K562 (cell line): ENCODE measurements around the gene KLHL35. TPM values are rescaled to one million over a fixed set of nuclear protein-coding genes. Genes with fewer than 3 reads are reported as not detected.

ENCODE experiments used
- CHD4 ChIP-seq: fragments of 200-600 bp; sonication (generic); IDR thresholded peaks from 3 replicates; pipeline ENCODE4 v1.6.1; 2012; ENCODE audit warnings: low read depth, mild to moderate bottlenecking, mixed read lengths, low read length, inconsistent platforms; ENCODE audit not compliant: insufficient read depth, insufficient replicate concordance, poor library complexity, severe bottlenecking
- NFIX ChIP-seq: fragments of 250-450 bp; sonication (Bioruptor Pico); IDR thresholded peaks from 2 replicates; pipeline ENCODE4 v1.4.0; 2020; ENCODE audit warnings: low read depth, mild to moderate bottlenecking, moderate library complexity
- POLR2G ChIP-seq: fragments of 200-400 bp; formaldehyde crosslinking; IDR thresholded peaks from 2 replicates; pipeline ENCODE4 v1.6.1; 2017; ENCODE audit warnings: low read depth, mild to moderate bottlenecking, antibody characterized with exemption, low read length, moderate library complexity
- RUNX1 ChIP-seq: sonication (generic); IDR thresholded peaks from 2 replicates; pipeline ENCODE4 v1.6.1; 2016; ENCODE audit warnings: antibody characterized with exemption, low read depth
- ZBTB40 ChIP-seq, 2 experiments: fragments of 450-650 bp in 1 of 2; sonication (generic) in 1 of 2; formaldehyde crosslinking in 1 of 2; IDR thresholded peaks; 2 replicates each; pipeline versions ENCODE4 v1.7.1 to v1.9.0; 2016 to 2022; ENCODE audit warnings: inconsistent platforms in 1 of 2, mild to moderate bottlenecking in 1 of 2, missing genetic modification reagents in 1 of 2
- ZEB2 ChIP-seq: fragments of 450-650 bp; IDR thresholded peaks from 2 replicates; pipeline ENCODE4 v1.6.1; 2016
- ZNF12 ChIP-seq: sonication (generic); formaldehyde crosslinking; IDR thresholded peaks from 2 replicates; pipeline ENCODE4 v1.4.0; 2020; ENCODE audit warnings: mild to moderate bottlenecking, missing genetic modification reagents
- ZNF212 ChIP-seq: fragments of 450-650 bp; formaldehyde crosslinking; IDR thresholded peaks from 2 replicates; pipeline ENCODE4 v1.4.0; 2020; ENCODE audit warnings: mild to moderate bottlenecking
- ZNF609 ChIP-seq: sonication (generic); formaldehyde crosslinking; IDR thresholded peaks from 2 replicates; pipeline ENCODE4 v1.8.1; 2023; ENCODE audit warnings: missing genetic modification reagents, mild to moderate bottlenecking, borderline replicate concordance
- ZNF655 ChIP-seq: fragments of 250-450 bp; sonication (Bioruptor Pico); IDR thresholded peaks from 2 replicates; pipeline ENCODE4 v1.5.0; 2021
- polyA plus RNA-seq, 8 experiments: library from polyadenylated mRNA; depleted of rRNA in 4 of 8; stranded (reverse) in 5 of 8; unstranded in 3 of 8; fragments of >200 nt; fragmentation: Nextera tagmentation in 2 of 8; fragmentation: Illumina TruSeq in 1 of 8; extraction: Ambion mirVana in 2 of 8; extraction: Trizol in 1 of 8; gene quantifications; 2 replicates each; pipeline versions ENCODE4 v1.2.1 to v1.2.3, GENCODE V29; 2011 to 2014; ENCODE audit warnings: inconsistent platforms in 1 of 8, missing spikeins in 1 of 8
- total RNA-seq, 7 experiments: library from RNA; depleted of rRNA in 6 of 7; stranded (reverse); fragments of >200 nt in 6 of 7; fragmentation: Illumina TruSeq in 2 of 7; extraction: Trizol in 2 of 7; gene quantifications; 2 replicates each; pipeline versions ENCODE4 v1.2.1 to v1.2.3, GENCODE V29; 2011 to 2021; ENCODE audit warnings: low replicate concordance in 1 of 7

KLHL35 gene
- total and polyA plus RNA-seq, 9 of the 15 experiments (the other 6 are each of a cell fraction or from before 2014, with no cell fraction given) = not detected

GRCh38 chr11:75406338-75406777 is 26.6 kb downstream of the KLHL35 start (continued):
- TF ChIP-seq ZBTB40 (IDR thresholded peaks at IDR 0.05) = no peak
- no peak for TF ChIP-seq ZBTB40 (CRISPR knock-in tag; IDR thresholded peaks at IDR 0.05)
- peak; percentile 69 for TF ChIP-seq ZEB2
- no peak for TF ChIP-seq CHD4
- no peak for TF ChIP-seq RUNX1
- no peak for TF ChIP-seq ZNF609 (CRISPR knock-in tag)
- no peak for TF ChIP-seq ZNF212 (CRISPR knock-in tag)
- TF ChIP-seq ZNF12 (CRISPR knock-in tag) = no peak
- no peak for TF ChIP-seq ZNF655 (CRISPR knock-in tag)
- 0 out of 2 replicates have a peak, but pooled peaks have one; percentile 23 for TF ChIP-seq POLR2G
- no peak for TF ChIP-seq NFIX
